Stimulated activated CD4-positive, alpha-beta T cell treated with anti-CD3 and anti-CD28 coated beads, Interleukin-1b, Interleukin-23, amount 100 ng/mL, for 1 hour (primary cell): ENCODE data around the gene ZSCAN10.
"Not testable (repeated sequence)": the region's sequence is repeated elsewhere in the genome, so short reads cannot be mapped to it uniquely, and the experiment has no call there.

Source experiments
- DNase-seq, 2 donors: peaks; one replicate each; pipeline ENCODE4 v3.0.0-alpha.2; 2020; ENCODE audit warnings: low read depth in 2 of 2

Gene ZSCAN10

GRCh38 chr16:3098459-3099394 is at the start of gene ZSCAN10:
Gene ZSCAN10 (minus strand): TSS chr16:3099294. CDS start chr16:3092937, 6,357 bp downstream.
- DNase-seq: no peak

GRCh38 chr16:3148256-3149192 is 49.4 kb upstream of the ZSCAN10 start:
- DNase-seq: no peak

GRCh38 chr16:3147757-3148104 is 48.6 kb upstream of the ZSCAN10 start:
- no peak for DNase-seq

- DNase-seq: no peak
Measured at GRCh38 chr16:3147046-3147756, 48.1 kb upstream of the ZSCAN10 start.

GRCh38 chr16:3145660-3146059 is 46.6 kb upstream of the ZSCAN10 start:
- DNase-seq: no peak

GRCh38 chr16:3145151-3145550 is 46.1 kb upstream of the ZSCAN10 start:
- DNase-seq: no peak

- DNase-seq: no peak
Measured at GRCh38 chr16:3144321-3144983, 45.4 kb upstream of the ZSCAN10 start.

GRCh38 chr16:3143598-3144320 is 44.7 kb upstream of the ZSCAN10 start:
- no peak for DNase-seq

GRCh38 chr16:3143189-3143588 is 44.1 kb upstream of the ZSCAN10 start:
- no peak for DNase-seq

GRCh38 chr16:3142770-3143169 is 43.7 kb upstream of the ZSCAN10 start:
- no peak for DNase-seq

GRCh38 chr16:3142327-3142726 is 43.2 kb upstream of the ZSCAN10 start:
- DNase-seq: no peak

- DNase-seq: no peak
Measured at GRCh38 chr16:3141781-3142311, 42.8 kb upstream of the ZSCAN10 start.

- DNase-seq: no peak
Measured at GRCh38 chr16:3140603-3141427, 41.7 kb upstream of the ZSCAN10 start.

- DNase-seq: not testable (repeated sequence)
Measured at GRCh38 chr16:3139561-3139960, 40.5 kb upstream of the ZSCAN10 start.

GRCh38 chr16:3138823-3139426 is 39.8 kb upstream of the ZSCAN10 start:
- no peak for DNase-seq

- DNase-seq: no peak
Measured at GRCh38 chr16:3138342-3138741, 39.2 kb upstream of the ZSCAN10 start.

- no peak for DNase-seq
Measured at GRCh38 chr16:3137267-3137666, 38.2 kb upstream of the ZSCAN10 start.

GRCh38 chr16:3135126-3135715 is 36.1 kb upstream of the ZSCAN10 start:
- DNase-seq: no peak
